ENCODE results near the gene GLYATL1B.
"Not testable (repeated sequence)": the region's sequence is repeated elsewhere in the genome, so short reads cannot be mapped to it uniquely, and the experiment has no call there.

Gene GLYATL1B

DNA sequence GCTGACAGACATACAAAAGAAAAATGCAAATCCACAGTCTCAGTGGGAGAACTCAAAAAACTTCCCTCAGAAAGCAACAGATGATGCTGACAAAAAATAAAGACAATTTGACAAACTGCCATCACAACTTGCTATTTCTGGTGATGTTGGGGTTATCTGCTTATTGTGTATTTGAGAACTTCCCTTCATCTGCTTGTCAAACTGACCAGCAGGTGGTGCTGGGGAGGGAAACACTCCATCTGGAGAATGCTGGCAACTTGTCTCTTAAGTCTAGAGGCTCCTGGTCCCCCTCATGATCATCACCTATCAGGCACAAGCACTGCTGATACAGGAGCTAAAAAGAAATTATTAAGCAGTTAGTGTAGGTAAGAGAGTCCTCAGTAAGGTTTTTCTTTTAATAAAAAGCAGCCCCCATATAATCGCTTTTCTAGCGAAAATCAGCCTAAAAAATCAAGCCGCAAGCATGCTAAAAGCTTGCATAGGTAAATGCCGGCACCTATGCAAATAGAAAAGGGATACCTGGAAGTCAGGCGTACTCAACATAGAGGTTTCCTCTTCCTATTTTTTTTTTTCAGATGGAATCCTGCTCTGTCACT, 11.1 kb downstream of the GLYATL1B start:
- no peak for DNase-seq

DNA sequence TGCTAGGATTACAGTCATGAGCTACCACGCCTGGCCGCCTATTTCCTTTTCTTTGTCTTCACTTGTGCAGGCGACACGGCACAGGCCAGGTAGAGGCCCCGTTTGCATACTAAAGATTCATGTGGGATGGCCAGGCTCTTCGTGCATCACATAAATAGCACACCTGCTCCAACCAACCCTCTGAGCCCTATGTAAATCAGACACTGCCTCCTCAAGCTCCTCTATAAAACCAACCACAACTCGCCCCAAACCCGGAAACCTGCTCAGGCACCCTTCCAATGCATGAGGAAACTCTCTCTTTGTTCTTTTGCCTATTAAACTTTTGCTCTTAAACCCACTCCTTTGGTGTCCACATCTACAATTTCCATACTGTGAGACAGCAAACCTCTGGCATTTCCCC, 11.8 kb downstream of the GLYATL1B start:
- DNase-seq: not testable (repeated sequence)

DNA sequence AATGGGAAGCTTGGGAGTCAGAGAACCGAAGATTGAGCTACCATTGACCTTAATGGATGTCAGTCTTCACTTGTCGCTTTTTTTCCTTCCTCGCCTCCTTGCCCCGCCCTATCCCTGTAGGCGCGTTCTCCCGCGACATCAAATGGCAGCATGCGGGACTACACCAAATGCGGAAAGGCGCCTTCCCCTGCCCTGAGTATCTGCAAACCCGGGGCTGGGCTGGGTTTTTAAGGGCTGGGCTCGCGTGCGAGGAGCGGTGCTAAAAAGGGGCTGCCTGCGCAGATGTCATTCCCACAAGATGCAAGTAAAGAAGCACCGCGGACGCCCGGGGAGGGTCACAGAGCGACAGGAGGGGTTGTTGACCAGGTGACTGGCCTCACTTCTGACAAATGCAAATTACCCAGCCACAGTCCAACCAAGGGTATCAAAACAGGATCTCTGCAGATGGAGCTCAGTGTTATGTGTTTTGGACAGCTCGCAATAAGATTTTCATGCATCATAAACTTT, 16.2 kb downstream of the GLYATL1B start:
- no peak for DNase-seq

DNA sequence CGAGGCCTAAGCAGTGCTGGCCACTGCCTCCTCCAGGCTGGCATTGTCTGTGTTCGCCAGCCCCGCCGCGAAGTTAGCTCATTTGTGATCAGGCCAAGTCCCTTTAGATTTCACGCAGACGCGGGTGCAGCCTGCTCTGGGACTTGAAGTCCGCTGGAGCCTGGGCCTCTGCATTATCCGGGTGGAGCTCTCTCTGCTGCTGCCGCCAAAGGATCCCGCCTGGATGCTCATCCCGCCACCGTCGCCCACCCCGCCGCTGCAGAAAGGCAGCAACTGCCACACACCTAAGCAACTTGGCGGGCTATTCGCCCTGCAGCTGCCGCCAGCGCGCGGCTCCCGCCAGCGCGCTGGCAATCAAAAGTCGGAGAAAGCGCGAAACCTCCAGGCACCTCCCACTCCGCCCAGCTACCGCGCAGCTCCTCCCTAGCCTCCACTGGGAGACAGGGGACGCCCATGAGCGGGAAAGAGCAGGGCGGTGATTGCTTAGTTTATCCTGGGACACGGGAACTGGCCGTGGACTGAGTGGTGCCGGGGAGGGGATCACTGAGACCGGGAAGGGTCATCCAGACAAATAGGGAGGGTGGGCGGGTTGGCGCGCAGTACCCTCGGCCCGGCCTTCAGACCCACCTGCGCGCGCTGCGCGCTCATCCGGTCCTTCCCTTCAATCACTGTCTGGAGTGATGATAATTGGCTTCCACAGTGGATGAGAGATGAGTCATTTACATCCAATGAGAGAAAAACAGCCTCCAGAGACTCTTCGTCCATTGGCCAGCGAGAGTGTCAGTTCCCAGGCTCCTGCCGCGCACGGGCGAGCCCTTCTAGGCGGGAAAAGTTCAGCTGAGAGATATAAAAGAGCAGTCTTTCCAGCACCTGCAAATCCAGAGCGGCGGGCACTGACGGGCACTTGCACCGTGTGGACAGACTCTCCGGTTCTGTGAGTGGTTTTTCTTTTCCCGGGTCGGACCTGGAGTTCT, 20.5 kb downstream of the GLYATL1B start, which contains the start of gene FAM111B:
FAM111B (plus strand) TSS at position 875 of the 974 bp plus-strand sequence. CDS start 2,389 bp downstream, outside the sequence.
- peak; percentile 69 for DNase-seq

DNA sequence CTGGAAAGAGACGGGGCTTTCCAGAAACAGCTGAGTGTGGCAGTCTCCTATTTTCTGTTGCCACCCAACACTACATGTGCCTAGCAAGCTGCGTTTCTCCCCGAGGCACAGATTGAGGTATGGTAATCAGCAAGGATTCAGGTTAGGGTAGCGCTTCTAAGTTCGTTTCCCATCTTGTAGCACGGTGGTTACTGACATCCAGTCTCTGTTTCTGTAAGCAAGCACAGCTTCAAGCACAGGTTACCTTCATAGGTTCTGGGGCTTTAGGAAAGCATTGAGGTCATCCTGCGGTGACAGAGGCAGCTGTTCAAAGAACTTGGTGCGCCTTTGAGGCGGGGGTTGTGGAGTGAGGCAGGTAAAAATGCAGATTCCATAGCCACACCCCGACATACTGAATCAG, 21.6 kb downstream of the GLYATL1B start:
- not testable (repeated sequence) for DNase-seq

DNA sequence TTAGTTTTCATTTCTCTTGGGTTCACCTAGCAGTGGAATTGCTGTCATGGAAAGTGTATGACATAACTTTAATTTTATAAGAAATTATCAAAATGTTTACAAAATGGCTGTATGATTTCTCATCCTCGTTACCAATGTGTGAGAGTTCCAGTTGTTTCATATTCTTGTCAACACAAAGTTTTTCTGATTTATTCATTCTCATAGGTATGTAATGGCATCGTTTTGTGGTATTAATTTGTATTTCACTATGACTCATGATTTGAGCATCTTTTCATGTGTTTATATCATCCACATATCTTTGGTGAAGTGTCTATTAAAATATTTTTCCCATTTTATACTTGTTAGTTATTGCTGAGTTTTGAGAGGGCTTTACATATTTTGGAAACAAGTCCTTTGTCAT, 26.4 kb downstream of the GLYATL1B start:
- no peak for DNase-seq

DNA sequence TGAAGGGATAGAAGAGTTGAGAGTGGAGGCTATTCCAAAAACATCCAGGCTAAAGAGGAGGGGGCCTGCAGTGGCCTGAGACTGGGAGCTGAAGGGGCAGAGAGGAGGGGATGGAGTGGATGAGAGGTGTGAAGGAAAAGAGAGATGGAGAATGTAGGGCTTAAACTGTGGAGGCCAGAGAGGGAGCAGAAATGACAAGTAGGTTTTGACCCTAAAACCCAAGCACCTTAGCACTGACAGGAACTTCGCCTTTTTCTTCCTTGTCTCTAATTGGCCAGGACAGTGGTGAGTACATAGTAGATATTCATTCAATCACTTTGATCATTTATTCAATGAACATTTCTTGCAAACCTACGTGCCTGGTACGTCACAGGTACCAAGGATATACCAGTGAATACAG, 28.2 kb downstream of the GLYATL1B start:
- no peak for DNase-seq

DNA sequence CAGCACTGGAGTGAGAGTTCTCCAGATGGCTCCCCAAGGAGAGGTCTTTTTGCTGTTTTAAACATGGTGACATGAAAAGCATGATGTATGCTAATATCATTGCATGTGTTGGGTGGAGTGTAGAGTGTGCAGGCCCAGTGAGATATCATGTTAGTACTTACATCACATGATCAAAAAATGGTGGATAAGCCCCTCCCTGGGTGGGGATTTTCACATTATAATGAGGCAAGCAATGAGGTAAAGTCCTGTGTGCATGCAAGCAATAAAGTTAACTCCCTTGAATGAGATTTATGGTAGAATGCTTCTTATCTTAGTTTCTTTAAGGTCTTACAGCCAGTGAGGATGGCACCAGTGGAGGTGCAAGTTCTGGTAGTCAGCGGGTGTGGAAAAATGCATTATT, 29.4 kb downstream of the GLYATL1B start:
- DNase-seq: no peak

DNA sequence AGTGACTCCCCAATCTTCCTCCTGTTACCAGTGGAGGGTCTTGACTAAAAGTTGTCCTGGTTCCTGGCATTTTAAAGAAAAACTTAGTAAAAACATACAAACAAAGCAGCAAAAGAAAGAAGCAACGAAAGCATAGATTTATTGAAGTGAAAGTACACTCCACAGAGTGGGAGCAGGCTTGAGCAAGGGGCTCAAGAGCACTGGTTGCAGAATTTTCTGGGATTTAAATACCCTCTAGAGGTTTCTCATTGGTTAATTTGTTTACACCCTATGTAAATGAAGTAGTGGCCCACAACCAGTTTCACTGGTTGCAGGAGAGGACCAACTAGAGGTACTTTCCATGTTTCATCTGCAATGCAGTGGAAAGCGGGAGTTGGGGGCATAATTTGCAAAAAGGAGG, 31.7 kb downstream of the GLYATL1B start:
- DNase-seq: no peak

DNA sequence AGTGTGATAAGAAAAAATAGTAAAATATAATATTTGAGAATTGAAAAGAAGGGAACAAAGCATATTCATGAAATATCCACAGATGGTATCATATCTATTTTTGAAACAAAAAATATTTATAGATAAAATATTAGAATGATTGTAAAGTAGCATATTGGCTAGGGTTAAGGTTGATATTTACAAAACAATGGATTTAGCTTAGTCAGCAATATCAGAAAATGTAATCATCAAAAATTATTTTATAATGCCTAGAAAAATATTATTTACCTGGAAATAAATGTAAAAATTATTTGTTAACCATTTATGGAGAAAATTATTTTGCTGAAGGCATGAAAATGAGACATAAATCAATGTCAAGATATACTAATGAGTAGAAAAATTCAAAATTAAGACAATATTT, 33.7 kb downstream of the GLYATL1B start:
- DNase-seq: no peak

DNA sequence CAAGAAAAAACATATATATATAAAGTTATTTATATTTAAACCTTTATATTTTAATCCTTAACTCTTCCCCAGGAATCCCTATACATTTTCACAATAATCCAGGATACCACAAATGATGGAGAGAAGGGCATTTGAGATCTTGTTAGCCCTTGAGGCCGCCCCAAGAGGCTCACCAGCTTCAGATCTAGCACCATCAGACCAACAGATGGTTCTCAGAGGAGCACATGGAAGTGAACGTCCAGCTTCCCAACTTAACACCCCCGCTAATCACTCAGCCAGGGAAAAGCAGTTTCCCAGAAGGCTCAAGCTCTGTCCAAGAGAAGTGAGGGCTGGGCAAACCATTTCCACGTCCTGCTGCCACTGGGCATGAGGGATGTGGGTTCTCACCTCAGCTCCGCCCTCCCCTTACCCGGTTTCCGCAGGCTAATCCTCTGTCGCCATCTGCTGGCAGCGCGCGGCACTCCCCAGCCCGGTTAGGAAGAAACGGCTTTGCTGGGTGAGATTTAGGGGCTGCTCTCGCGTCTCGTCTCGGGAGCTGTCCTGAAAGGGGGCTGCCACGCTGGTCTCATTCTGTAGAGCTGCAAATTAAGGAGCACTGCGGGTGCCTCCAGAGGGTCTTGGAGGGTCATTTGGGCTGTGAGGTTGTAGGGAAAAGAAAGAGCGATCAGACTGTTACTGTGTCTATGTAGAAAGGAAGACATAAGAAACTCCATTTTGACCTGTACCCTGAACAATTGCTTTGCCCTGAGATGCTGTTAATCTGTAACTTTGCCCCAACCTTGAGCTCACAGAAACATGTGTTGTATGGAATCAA, 49.7 kb downstream of the GLYATL1B start:
- peak; percentile 35 for DNase-seq

DNA sequence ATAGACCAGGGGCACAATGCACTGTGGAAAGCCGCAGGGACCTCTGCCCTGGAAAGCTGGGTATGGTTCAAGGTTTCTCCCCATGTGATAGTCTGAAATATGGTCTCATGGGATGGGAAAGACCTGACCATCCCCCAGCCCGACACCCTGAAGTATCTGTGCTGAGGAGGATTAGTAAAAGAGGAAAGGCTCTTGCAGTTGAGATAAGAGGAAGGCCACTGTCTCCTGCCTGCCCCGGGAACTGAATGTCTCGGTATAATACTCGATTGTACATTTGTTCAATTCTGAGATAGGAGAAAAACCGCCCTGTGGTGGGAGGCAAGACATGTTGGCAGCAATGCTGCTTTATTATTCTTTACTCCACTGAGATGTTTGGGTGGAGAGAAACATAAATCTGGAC, 50.4 kb downstream of the GLYATL1B start:
- not testable (repeated sequence) for DNase-seq

DNA sequence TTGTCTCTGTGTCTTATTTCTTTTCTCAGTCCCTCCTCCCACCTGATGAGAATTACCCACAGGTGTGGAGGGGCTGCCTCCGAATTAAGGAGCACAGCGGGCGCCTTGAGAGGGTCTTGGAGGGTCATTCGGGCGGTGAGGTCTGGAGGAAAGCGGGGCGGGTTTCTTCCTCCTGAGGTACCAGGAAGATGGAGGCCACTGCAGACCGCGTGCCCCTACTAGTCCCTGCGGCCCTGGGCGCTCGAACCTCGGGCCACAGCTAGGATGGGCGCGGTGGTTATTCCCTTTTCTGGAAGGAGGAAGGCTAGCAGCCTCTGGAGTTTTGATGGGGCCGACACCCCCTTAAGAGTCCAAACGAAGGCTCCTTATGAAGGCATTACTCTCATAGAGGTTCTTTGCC, 51.1 kb downstream of the GLYATL1B start:
- no peak for DNase-seq

DNA sequence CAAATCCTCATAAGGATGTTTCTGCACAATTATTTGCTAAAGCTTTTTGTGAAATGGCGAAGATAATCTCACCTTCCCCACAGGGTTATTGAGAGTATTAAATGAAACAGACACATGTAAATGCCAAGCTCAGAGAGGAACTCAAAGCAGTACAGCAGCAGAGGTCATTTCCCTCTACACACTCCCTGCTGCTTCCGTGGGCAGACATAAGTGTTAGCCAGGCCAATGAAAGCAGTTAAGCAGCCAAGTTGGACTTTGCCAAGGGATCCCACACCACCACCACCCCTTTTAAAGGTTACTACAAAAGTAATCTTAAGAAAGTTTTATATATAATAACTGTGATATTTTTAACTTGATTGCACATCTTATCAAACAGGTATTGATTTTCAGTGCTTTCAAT, 52.5 kb downstream of the GLYATL1B start:
- DNase-seq: no peak

DNA sequence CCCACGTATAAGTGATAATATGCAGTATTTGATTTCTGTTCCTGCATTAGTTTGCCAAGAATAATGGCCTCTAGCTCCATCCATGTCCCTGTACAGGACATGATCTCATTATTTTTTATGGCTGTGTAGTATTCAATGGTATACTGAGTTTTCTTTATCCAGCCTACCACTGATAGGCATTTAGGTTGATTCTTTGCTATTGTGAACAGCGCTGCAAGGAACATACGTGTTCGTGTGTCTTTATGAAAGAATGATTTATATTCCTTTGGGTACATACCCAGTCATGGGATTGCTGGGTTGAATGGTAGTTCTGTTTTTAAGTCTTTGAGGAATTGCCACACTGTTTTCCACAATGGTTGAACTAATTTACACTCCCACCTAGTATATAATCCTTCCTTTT, 55.1 kb downstream of the GLYATL1B start:
- DNase-seq: no peak

DNA sequence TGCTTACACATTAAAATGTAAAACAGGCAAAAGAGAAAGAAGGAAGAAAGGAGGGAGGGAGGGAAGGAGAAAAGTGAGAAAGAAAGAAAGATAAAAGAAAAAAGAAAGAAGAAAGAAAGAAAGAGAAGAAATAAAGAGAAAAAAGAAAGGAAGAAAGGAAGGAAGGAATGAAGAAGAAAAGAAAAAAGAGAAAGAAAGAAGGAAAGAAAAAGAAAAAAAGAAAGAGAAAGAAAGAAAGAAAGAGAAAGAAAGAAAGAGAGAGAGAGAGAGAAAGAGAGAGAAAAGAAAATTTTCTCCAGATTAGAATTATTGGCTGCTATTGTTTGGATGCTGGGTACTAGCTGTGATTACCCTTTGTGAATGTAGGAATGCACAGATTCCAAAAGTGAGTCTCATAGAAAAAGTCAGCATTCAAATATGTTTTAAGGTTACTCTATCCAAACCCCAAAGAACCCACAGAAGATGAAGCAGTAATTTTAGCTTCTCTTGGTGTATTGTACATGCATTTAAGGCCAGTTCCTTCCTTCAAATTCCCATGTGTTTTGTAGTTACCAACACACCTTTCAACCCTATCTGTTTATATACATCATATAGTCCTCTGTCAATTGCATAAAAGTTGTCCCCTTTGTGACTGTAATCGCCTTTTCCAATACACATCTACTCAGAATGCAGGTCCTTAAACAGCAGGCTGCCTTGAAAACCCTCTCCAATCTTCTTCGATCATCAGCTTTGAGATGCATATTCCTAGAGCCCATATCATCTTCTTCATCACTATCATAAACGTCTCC, 55.8 kb downstream of the GLYATL1B start:
- DNase-seq: no peak

DNA sequence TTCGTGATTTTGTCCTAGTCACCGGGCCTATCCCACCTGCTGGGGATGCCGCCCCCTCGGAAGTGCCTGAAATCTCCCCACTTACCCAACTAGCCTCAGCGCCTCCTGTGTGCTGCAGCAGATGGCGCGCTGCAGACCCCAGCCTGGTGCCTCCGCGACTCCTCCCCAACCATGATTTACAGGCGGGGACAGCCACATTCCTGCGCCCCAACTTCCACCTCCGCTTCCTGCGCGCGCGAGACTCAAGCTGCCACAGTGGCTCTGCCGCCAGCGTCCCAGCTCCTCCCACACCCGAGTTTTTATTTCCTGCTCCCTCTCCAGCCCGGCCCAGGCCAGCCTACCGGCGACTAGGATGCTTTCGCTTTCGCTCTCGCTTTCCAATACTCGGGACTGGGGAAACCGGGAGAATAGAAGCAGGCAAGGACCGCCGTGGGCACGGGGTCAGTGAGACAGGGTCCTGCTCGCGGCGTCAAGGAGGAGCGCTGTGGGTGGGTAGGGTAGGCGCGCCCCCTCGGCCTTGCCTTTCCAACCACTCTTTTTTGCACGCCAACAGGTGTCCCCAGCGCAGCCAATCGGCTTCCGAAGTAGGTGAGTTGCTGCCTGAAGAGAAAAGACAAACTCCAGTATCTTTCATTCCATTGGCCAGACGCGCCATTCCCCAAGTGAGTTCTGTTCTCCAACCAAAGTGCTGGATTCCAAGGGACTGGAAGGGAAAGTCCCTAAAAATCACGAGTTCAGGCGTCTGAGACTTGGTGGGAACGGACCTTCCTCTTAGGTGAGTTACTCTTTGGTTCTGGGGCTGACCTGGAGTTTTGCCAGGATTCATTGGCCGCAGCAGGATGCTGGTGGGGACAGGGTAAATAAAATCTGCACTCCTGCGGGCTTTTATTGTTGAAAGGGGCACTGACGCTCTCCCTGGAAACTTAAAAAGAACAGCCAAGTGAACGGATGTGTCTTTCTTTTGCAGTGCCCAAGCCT, 56.7 kb downstream of the GLYATL1B start, which contains the start of gene FAM111A:
FAM111A (plus strand) TSS at position 327 of the 978 bp plus-strand sequence. CDS start 6,017 bp downstream, outside the sequence.
- peak; percentile 66 for DNase-seq

DNA sequence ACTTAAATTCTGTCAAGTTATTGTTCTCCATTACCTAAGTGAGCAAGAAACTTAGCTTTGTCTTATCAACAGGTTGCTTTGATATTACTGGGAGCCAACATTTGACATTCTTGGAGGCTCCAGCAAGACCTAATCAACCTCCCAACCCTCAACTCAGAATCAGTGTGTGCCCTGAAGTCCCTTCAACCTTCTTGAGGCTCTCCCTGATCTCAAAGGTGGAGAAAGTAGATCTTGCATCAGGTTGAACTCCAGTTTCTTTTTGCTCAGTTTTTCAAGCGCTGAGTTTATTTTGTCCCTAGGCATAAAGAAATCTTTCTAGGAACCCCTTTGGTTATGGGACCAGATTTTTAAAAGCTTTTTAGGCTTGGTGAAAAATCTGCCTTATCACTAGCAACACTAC, 58.0 kb downstream of the GLYATL1B start:
- no peak for DNase-seq

All from GOT3 (cell line).